Body of pancreas (tissue), 4 donors: ENCODE data around the gene SSB.

Experiments used
- CTCF ChIP-seq, 7 experiments: fragments of 450-650 bp in 4 of 7; fragments of 200-600 bp in 3 of 7; sonication (generic) in 3 of 7; IDR thresholded peaks; one replicate each; pipeline ENCODE4 v1.5.1; 2016 to 2019; ENCODE audit warnings: antibody characterized with exemption in 7 of 7
- POLR2A ChIP-seq, 3 donors: fragments of 450-650 bp; IDR thresholded peaks; one replicate each; pipeline ENCODE4 v1.6.1; 2016; ENCODE audit warnings: antibody characterized with exemption in 3 of 3, mild to moderate bottlenecking in 2 of 3

GRCh38 chr2:169755083-169755870 is 43.4 kb upstream of the SSB start:
- TF ChIP-seq POLR2A (IDR thresholded peaks at IDR 0.05) (no peak), CTCF (IDR thresholded peaks at IDR 0.05) (no peak)
